ENCODE results near the gene RINT1. TPM values are rescaled to one million over a fixed set of nuclear protein-coding genes. Genes with fewer than 3 reads are reported as not detected.

RINT1 gene
- total and polyA plus RNA-seq, 2 of the 13 experiments (the other 11 are each of a cell fraction or from before 2014, with no cell fraction given), result 14.7 to 19.3 TPM

DNA sequence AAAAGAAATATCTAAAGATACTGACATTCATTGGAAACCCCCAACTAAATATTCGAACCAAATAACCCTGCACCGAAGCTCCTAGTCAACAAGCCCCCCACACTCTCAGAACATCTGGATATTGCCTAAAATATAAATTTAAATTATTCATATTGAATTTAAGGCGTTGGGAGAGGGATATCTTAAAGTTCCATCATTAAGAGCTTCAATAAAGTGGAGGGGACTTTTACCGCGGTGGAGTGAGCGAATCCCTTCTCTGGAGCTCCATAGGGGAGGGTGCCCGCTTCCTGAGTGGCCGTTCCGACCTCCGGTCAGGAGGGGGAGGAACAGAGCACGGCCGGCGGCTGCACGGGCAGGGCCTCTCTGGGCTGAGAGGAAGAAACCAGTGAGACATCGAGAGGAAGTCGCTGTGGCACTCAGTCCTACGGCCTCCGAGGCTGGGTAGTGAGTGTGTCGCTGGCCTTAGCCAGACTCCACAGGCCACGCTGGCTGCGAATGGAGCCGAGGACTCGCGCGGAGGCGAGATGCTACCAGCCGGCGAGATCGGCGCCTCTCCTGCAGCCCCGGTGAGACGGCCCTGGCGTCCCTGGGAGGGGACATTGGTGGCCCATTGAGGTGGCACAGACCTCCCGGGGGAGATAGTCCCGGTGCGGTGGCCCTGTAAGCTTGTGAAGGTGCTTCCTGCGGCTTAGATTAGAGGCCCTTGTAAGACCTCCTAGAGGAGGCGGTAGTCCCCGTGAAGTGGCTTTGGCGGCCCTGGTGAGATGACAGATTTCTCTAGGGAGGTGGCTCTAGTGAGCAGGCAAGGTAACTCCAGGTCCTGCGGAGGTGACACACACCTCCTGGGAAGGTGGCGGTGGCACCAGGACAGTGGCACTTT, at the start of gene RINT1 (continued):
- TF ChIP-seq, protein P1, sequence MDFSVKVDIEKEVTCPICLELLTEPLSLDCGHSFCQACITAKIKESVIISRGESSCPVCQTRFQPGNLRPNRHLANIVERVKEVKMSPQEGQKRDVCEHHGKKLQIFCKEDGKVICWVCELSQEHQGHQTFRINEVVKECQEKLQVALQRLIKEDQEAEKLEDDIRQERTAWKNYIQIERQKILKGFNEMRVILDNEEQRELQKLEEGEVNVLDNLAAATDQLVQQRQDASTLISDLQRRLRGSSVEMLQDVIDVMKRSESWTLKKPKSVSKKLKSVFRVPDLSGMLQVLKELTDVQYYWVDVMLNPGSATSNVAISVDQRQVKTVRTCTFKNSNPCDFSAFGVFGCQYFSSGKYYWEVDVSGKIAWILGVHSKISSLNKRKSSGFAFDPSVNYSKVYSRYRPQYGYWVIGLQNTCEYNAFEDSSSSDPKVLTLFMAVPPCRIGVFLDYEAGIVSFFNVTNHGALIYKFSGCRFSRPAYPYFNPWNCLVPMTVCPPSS (IDR thresholded peaks at IDR 0.05), result no peak
- TF ChIP-seq MYC (CRISPR knock-in tag; IDR thresholded peaks at IDR 0.05; ENCODE audit: borderline replicate concordance), result peak; percentile 84
- peak; percentile 65 for TF ChIP-seq RAD21 (CRISPR knock-in tag; IDR thresholded peaks at IDR 0.05)
- TF ChIP-seq, protein P2, sequence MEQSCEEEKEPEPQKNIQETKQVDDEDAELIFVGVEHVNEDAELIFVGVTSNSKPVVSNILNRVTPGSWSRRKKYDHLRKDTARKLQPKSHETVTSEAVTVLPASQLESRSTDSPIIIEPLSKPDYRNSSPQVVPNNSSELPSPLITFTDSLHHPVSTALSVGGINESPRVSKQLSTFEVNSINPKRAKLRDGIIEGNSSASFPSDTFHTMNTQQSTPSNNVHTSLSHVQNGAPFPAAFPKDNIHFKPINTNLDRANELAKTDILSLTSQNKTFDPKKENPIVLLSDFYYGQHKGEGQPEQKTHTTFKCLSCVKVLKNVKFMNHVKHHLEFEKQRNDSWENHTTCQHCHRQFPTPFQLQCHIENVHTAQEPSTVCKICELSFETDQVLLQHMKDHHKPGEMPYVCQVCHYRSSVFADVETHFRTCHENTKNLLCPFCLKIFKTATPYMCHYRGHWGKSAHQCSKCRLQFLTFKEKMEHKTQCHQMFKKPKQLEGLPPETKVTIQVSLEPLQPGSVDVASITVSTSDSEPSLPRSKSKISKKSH (CRISPR knock-in tag; IDR thresholded peaks at IDR 0.05; ENCODE audit: borderline replicate concordance), result peak; percentile 85
- TF ChIP-seq ZNF737 (CRISPR knock-in tag; IDR thresholded peaks at IDR 0.05; ENCODE audit: borderline replicate concordance), result peak; percentile 86; the same call in 1 of the 2 replicates
- 0 out of 2 replicates have a peak, but pooled peaks have one; percentile 47 for TF ChIP-seq KLF12 (CRISPR knock-in tag; IDR thresholded peaks at IDR 0.05; ENCODE audit: borderline replicate concordance)
- TF ChIP-seq AKAP8 (CRISPR knock-in tag; IDR thresholded peaks at IDR 0.05), result peak; percentile 89
- TF ChIP-seq ELF3 (CRISPR knock-in tag; IDR thresholded peaks at IDR 0.05), result peak; percentile 80
- TF ChIP-seq TARDBP (CRISPR knock-in tag; IDR thresholded peaks at IDR 0.05), result peak; percentile 72; the same call in 1 of the 2 replicates
- TF ChIP-seq, protein P3, sequence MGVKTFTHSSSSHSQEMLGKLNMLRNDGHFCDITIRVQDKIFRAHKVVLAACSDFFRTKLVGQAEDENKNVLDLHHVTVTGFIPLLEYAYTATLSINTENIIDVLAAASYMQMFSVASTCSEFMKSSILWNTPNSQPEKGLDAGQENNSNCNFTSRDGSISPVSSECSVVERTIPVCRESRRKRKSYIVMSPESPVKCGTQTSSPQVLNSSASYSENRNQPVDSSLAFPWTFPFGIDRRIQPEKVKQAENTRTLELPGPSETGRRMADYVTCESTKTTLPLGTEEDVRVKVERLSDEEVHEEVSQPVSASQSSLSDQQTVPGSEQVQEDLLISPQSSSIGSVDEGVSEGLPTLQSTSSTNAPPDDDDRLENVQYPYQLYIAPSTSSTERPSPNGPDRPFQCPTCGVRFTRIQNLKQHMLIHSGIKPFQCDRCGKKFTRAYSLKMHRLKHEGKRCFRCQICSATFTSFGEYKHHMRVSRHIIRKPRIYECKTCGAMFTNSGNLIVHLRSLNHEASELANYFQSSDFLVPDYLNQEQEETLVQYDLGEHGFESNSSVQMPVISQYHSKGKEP (CRISPR knock-in tag; IDR thresholded peaks at IDR 0.05), result peak; percentile 37; the same call in 1 of the 2 replicates
- TF ChIP-seq, protein P4, sequence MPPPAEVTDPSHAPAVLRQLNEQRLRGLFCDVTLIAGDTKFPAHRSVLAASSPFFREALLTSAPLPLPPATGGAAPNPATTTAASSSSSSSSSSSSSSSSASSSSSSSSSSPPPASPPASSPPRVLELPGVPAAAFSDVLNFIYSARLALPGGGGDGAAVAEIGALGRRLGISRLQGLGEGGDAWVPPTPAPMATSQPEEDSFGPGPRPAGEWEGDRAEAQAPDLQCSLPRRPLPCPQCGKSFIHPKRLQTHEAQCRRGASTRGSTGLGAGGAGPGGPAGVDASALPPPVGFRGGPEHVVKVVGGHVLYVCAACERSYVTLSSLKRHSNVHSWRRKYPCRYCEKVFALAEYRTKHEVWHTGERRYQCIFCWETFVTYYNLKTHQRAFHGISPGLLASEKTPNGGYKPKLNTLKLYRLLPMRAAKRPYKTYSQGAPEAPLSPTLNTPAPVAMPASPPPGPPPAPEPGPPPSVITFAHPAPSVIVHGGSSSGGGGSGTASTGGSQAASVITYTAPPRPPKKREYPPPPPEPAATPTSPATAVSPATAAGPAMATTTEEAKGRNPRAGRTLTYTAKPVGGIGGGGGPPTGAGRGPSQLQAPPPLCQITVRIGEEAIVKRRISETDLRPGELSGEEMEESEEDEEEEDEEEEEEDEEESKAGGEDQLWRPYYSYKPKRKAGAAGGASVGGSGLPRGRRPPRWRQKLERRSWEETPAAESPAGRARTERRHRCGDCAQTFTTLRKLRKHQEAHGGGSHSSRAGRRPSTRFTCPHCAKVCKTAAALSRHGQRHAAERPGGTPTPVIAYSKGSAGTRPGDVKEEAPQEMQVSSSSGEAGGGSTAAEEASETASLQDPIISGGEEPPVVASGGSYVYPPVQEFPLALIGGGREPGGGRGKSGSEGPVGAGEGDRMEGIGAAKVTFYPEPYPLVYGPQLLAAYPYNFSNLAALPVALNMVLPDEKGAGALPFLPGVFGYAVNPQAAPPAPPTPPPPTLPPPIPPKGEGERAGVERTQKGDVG (CRISPR knock-in tag; IDR thresholded peaks at IDR 0.05; ENCODE audit: borderline replicate concordance), result no peak
- TF ChIP-seq ZNF430 (CRISPR knock-in tag; IDR thresholded peaks at IDR 0.05), result peak; percentile 96; the same call in 1 of the 2 replicates
- TF ChIP-seq SNAPC2 (CRISPR knock-in tag; IDR thresholded peaks at IDR 0.05), result no peak
- TF ChIP-seq DR1 (CRISPR knock-in tag; IDR thresholded peaks at IDR 0.05), result peak; percentile 88; the same call in 1 of the 2 replicates
- TF ChIP-seq, protein P5, sequence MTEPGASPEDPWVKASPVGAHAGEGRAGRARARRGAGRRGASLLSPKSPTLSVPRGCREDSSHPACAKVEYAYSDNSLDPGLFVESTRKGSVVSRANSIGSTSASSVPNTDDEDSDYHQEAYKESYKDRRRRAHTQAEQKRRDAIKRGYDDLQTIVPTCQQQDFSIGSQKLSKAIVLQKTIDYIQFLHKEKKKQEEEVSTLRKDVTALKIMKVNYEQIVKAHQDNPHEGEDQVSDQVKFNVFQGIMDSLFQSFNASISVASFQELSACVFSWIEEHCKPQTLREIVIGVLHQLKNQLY (CRISPR knock-in tag; IDR thresholded peaks at IDR 0.05), result peak; percentile 58
- peak; percentile 47; the same call in 1 of the 2 replicates for TF ChIP-seq ZMAT3 (CRISPR knock-in tag; conservative IDR thresholded peaks at IDR 0.05)
- TF ChIP-seq ZC3H4 (CRISPR knock-in tag; IDR thresholded peaks at IDR 0.05; ENCODE audit: borderline replicate concordance), result 0 out of 2 replicates have a peak, but pooled peaks have one; percentile 46
